H9 (cell line): ENCODE measurements around the gene JADE2. TPM values are rescaled to one million over a fixed set of nuclear protein-coding genes. Genes with fewer than 3 reads are reported as not detected.
A peak's percentile ranks its signal among the peaks of the same experiment; 100 is the strongest.

ENCODE experiments used
- DNase-seq: peaks from one replicate; pipeline ENCODE4 v3.0.0-alpha.2; 2017
- H2AFZ ChIP-seq: one replicate; pipeline ENCODE4 v1.6.1; 2013; ENCODE audit warnings: mild to moderate bottlenecking, low read length, control low read depth, moderate library complexity
- H2AK5ac ChIP-seq: 2 replicates; pipeline ENCODE4 v1.6.1; 2013; ENCODE audit warnings: low read length, control low read depth, mixed read lengths; ENCODE audit not compliant: insufficient read length
- H2BK120ac ChIP-seq: one replicate; pipeline ENCODE4 v1.6.1; 2013; ENCODE audit warnings: low read depth, mild to moderate bottlenecking, low read length, control low read depth, inconsistent platforms; ENCODE audit not compliant: poor library complexity, severe bottlenecking
- H2BK12ac ChIP-seq: 2 replicates; pipeline ENCODE4 v1.6.1; 2013; ENCODE audit warnings: low read length, control low read depth, mixed read lengths, low read depth; ENCODE audit not compliant: insufficient read length
- H2BK15ac ChIP-seq: 2 replicates; pipeline ENCODE4 v1.6.1; 2013; ENCODE audit warnings: low read depth, low read length, control low read depth
- H2BK20ac ChIP-seq: one replicate; pipeline ENCODE4 v1.6.1; 2013; ENCODE audit warnings: low read depth, mild to moderate bottlenecking, low read length, control low read depth, inconsistent platforms; ENCODE audit not compliant: poor library complexity, severe bottlenecking
- H2BK5ac ChIP-seq: 2 replicates; pipeline ENCODE4 v1.6.1; 2013; ENCODE audit warnings: low read length, control low read depth, mixed read lengths; ENCODE audit not compliant: insufficient read length
- H3K14ac ChIP-seq: 2 replicates; pipeline ENCODE4 v1.6.1; 2013; ENCODE audit warnings: low read length, control low read depth; ENCODE audit not compliant: insufficient read depth
- H3K18ac ChIP-seq: 2 replicates; pipeline ENCODE4 v1.6.1; 2013; ENCODE audit warnings: low read depth, mild to moderate bottlenecking, mixed read lengths, low read length, control low read depth; ENCODE audit not compliant: insufficient read length
- H3K23ac ChIP-seq: 2 replicates; pipeline ENCODE4 v1.6.1; 2013; ENCODE audit warnings: low read length, control low read depth, mixed read lengths, low read depth; ENCODE audit not compliant: insufficient read length
- H3K23me2 ChIP-seq: 2 replicates; pipeline ENCODE4 v1.6.1; 2013; ENCODE audit warnings: low read depth, mild to moderate bottlenecking, mixed read lengths, low read length, control low read depth; ENCODE audit not compliant: insufficient read length, poor library complexity, severe bottlenecking
- H3K27ac ChIP-seq: 2 replicates; pipeline ENCODE4 v1.5.1; 2013; ENCODE audit warnings: low read length, control low read depth, mixed read lengths, low read depth; ENCODE audit not compliant: insufficient read length
- H3K27me3 ChIP-seq: 2 replicates; pipeline ENCODE4 v1.6.1; 2013; ENCODE audit warnings: low read length, control low read depth, inconsistent platforms; ENCODE audit not compliant: insufficient read depth
- H3K4ac ChIP-seq: 2 replicates; pipeline ENCODE4 v1.6.1; 2013; ENCODE audit warnings: low read depth, mild to moderate bottlenecking, control low read depth, inconsistent platforms, low read length, moderate library complexity
- H3K4me1 ChIP-seq: 2 replicates; pipeline ENCODE4 v1.6.1; 2013; ENCODE audit warnings: low read length, control low read depth, inconsistent platforms; ENCODE audit not compliant: insufficient read depth
- H3K4me2 ChIP-seq: 2 replicates; pipeline ENCODE4 v1.6.1; 2013; ENCODE audit warnings: low read length, control low read depth, mixed read lengths; ENCODE audit not compliant: insufficient read length, insufficient read depth
- H3K56ac ChIP-seq: 2 replicates; pipeline ENCODE4 v1.6.1; 2013; ENCODE audit warnings: low read depth, mild to moderate bottlenecking, mixed read lengths, low read length, control low read depth; ENCODE audit not compliant: insufficient read length
- H3K79me1 ChIP-seq: 2 replicates; pipeline ENCODE4 v1.6.1; 2013; ENCODE audit warnings: low read depth, mild to moderate bottlenecking, moderate library complexity, low read length, control low read depth, inconsistent platforms; ENCODE audit not compliant: insufficient read depth, poor library complexity, severe bottlenecking
- H3K79me2 ChIP-seq: 2 replicates; pipeline ENCODE4 v1.6.1; 2013; ENCODE audit warnings: low read length, control low read depth, inconsistent platforms; ENCODE audit not compliant: insufficient read depth
- H3K9ac ChIP-seq: 2 replicates; pipeline ENCODE4 v1.6.1; 2013; ENCODE audit warnings: low read length, control low read depth, mixed read lengths; ENCODE audit not compliant: insufficient read length; ENCODE audit errors: extremely low read depth
- H3K9me3 ChIP-seq: one replicate; pipeline ENCODE4 v1.6.1; 2013; ENCODE audit warnings: low read depth, low read length, inconsistent platforms; ENCODE audit not compliant: control insufficient read depth
- H3T11ph ChIP-seq: one replicate; pipeline ENCODE4 v1.6.1; 2013; ENCODE audit warnings: mild to moderate bottlenecking, low read length, control low read depth, inconsistent platforms
- H4K20me1 ChIP-seq: one replicate; pipeline ENCODE4 v1.6.1; 2013; ENCODE audit not compliant: control insufficient read depth, insufficient read length, insufficient read depth
- H4K5ac ChIP-seq: 2 replicates; pipeline ENCODE4 v1.6.1; 2013; ENCODE audit warnings: low read depth, mild to moderate bottlenecking, mixed read lengths, low read length, control low read depth; ENCODE audit not compliant: insufficient read length
- H4K8ac ChIP-seq: replicated peaks from 2 replicates; pipeline ENCODE4 v1.6.1; 2013; ENCODE audit warnings: low read length, control low read depth, mixed read lengths, low read depth; ENCODE audit not compliant: insufficient read length
- H4K91ac ChIP-seq: 2 replicates; pipeline ENCODE4 v1.6.1; 2013; ENCODE audit warnings: low read depth, mild to moderate bottlenecking, moderate library complexity, mixed read lengths, low read length, control low read depth; ENCODE audit not compliant: insufficient read length
- H3K27ac Mint-ChIP-seq, 3 experiments: 2 replicates in 2 of 3; 3 replicates in 1 of 3; pipeline ENCODE4 v1.8.0; 2020 to 2021; ENCODE audit warnings: mixed read lengths in 3 of 3, mild to moderate bottlenecking in 1 of 3, moderate library complexity in 1 of 3
- H3K27me3 Mint-ChIP-seq: 2 replicates; pipeline ENCODE4 v1.8.0; 2021; ENCODE audit warnings: low read depth, mild to moderate bottlenecking, moderate library complexity, mixed read lengths
- H3K36me3 Mint-ChIP-seq, 3 experiments: 2 replicates in 2 of 3; 3 replicates in 1 of 3; pipeline ENCODE4 v1.8.0; 2020 to 2021; ENCODE audit warnings: low read depth in 3 of 3, mixed read lengths in 3 of 3; ENCODE audit not compliant: insufficient read depth in 1 of 3
- H3K4me1 Mint-ChIP-seq, 2 experiments: 2 replicates each; pipeline ENCODE4 v1.8.0; 2020; ENCODE audit warnings: mixed read lengths in 2 of 2
- H3K4me3 Mint-ChIP-seq, 2 experiments: 2 replicates in 1 of 2; 3 replicates in 1 of 2; pipeline ENCODE4 v1.8.0; 2020 to 2021; ENCODE audit warnings: mild to moderate bottlenecking in 2 of 2, mixed read lengths in 2 of 2, moderate library complexity in 1 of 2
- H3K9me3 Mint-ChIP-seq, 2 experiments: 2 replicates in 1 of 2; 3 replicates in 1 of 2; pipeline ENCODE4 v1.8.0; 2020; ENCODE audit warnings: mild to moderate bottlenecking in 2 of 2, mixed read lengths in 2 of 2, moderate library complexity in 1 of 2
- WGBS: extraction: QIAGEN DNeasy Blood & Tissue Kit; methylation state at CpG from one replicate; pipeline ENCODE4 v1.1.7; 2013; ENCODE audit warnings: missing lambda C conversion rate, low lambda C conversion rate, mixed read lengths; ENCODE audit not compliant: insufficient read length; ENCODE audit errors: extremely low coverage; 5-methylcytosine and 5-hydroxymethylcytosine counted together
- total RNA-seq: library from RNA; stranded (reverse); gene quantifications from 2 replicates; pipeline ENCODE4 v1.2.1, GENCODE V29; 2021
- TF ChIP-seq, protein P1 (sequence below): fragments of 200-600 bp; sonication (generic); conservative IDR thresholded peaks from 3 replicates; pipeline ENCODE4 v1.8.0; 2021; ENCODE audit warnings: antibody characterized with exemption, mild to moderate bottlenecking

Gene JADE2
- total RNA-seq, 1 experiment from 2014 or later: 99.7 TPM

DNA sequence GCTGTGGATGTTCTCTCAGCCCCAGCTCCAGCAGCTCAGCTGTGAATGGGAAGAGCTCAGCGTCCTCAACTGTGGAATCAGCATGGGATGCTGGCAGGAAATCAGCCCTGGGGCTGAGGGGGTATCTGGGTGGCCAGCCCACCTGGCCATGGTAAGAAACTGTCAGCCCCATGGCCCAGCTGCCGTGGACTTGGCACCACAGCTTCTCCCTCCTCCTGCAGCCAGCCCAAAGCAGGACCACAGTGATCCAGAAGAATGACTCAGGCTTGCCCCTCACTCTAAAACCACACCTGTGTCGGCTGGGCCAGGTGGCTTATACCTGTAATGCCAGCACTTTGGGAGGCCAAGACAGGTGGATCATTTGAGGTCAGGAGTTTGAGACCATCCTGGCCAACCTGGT is 59.2 kb downstream of the JADE2 start:
- Histone ChIP-seq H3K27ac (no peak overlapping the region), H2BK120ac (no peak overlapping the region), H3K79me1 (no peaks in the 10 kb centered on the region), H2BK15ac (no peak overlapping the region), H2BK5ac (no peak overlapping the region), H4K91ac (no peak overlapping the region), H3K4ac (no peak overlapping the region), H3K56ac (no peak overlapping the region), H3T11ph (no peak overlapping the region), H2AK5ac (no peak overlapping the region), H4K20me1 (no peaks in the 10 kb centered on the region), H3K79me2 (no peaks in the 10 kb centered on the region), H4K8ac (no peak overlapping the region), H3K23me2 (no peaks in the 10 kb centered on the region), H2BK20ac (no peak overlapping the region), H3K4me1 (no peaks in the 10 kb centered on the region), H3K9me3 (no peaks in the 10 kb centered on the region), H4K5ac (no peak overlapping the region), H2BK12ac (no peak overlapping the region), H3K27me3 (no peaks in the 10 kb centered on the region), H2AFZ (no peak overlapping the region), H3K9ac (no peak overlapping the region), H3K23ac (no peak overlapping the region), H3K4me2 (no peak overlapping the region), H3K14ac (no peak overlapping the region), H3K18ac (no peak overlapping the region)
- H3K9me3 Mint-ChIP-seq: no peaks in the 10 kb centered on the region
- TF ChIP-seq, protein P1, sequence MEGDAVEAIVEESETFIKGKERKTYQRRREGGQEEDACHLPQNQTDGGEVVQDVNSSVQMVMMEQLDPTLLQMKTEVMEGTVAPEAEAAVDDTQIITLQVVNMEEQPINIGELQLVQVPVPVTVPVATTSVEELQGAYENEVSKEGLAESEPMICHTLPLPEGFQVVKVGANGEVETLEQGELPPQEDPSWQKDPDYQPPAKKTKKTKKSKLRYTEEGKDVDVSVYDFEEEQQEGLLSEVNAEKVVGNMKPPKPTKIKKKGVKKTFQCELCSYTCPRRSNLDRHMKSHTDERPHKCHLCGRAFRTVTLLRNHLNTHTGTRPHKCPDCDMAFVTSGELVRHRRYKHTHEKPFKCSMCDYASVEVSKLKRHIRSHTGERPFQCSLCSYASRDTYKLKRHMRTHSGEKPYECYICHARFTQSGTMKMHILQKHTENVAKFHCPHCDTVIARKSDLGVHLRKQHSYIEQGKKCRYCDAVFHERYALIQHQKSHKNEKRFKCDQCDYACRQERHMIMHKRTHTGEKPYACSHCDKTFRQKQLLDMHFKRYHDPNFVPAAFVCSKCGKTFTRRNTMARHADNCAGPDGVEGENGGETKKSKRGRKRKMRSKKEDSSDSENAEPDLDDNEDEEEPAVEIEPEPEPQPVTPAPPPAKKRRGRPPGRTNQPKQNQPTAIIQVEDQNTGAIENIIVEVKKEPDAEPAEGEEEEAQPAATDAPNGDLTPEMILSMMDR: no peak
- no peak overlapping the region for H3K4me3 Mint-ChIP-seq
- H3K36me3 Mint-ChIP-seq: peaks cover under 1 to 14% (median 1%) of the 10 kb centered on the region in 3 experiments; a peak in 4 of 7 replicates
- peak overlapping the region in 1 of 3 experiments; percentile 44; a peak in 1 of 7 replicates for H3K27ac Mint-ChIP-seq
- H3K27me3 Mint-ChIP-seq: no peaks in the 10 kb centered on the region; the same call in 1 of the 2 replicates
- peak; percentile 4 for DNase-seq
- WGBS: no CpG with 5 or more reads among the region's 3 CpGs
- H3K4me1 Mint-ChIP-seq: peaks cover 5 to 7% of the 10 kb centered on the region in 2 experiments
